Ectodermal cell (in vitro differentiated cells): ENCODE measurements around the gene GSG1L.

Experiments used
- H3K27ac ChIP-seq: 2 replicates; pipeline ENCODE4 v1.7.0; 2013; ENCODE audit warnings: mild to moderate bottlenecking, low read depth, low read length; ENCODE audit not compliant: insufficient read depth, poor library complexity, severe bottlenecking
- H3K27me3 ChIP-seq: 2 replicates; pipeline ENCODE4 v1.7.0; 2013; ENCODE audit warnings: mild to moderate bottlenecking, low read length; ENCODE audit not compliant: insufficient read depth, control insufficient read depth, poor library complexity, severe bottlenecking
- H3K36me3 ChIP-seq: one replicate; pipeline ENCODE4 v1.7.0; 2013; ENCODE audit warnings: low read length; ENCODE audit not compliant: control insufficient read depth, insufficient read depth
- H3K4me1 ChIP-seq: one replicate; pipeline ENCODE4 v1.7.0; 2013; ENCODE audit warnings: low read length; ENCODE audit not compliant: control insufficient read depth, insufficient read depth
- H3K4me3 ChIP-seq: 2 replicates; pipeline ENCODE4 v1.7.0; 2013; ENCODE audit warnings: low read depth, low read length, control low read depth; ENCODE audit not compliant: insufficient read depth
- H3K9me3 ChIP-seq: 2 replicates; pipeline ENCODE4 v1.7.0; 2013; ENCODE audit warnings: mild to moderate bottlenecking, low read length, moderate library complexity; ENCODE audit not compliant: control insufficient read depth
- WGBS, 2 experiments: methylation state at CpG; one replicate each; pipeline ENCODE4 v1.1.7; 2013; ENCODE audit warnings: missing lambda C conversion rate in 2 of 2; 5-methylcytosine and 5-hydroxymethylcytosine counted together

The GSG1L gene

DNA sequence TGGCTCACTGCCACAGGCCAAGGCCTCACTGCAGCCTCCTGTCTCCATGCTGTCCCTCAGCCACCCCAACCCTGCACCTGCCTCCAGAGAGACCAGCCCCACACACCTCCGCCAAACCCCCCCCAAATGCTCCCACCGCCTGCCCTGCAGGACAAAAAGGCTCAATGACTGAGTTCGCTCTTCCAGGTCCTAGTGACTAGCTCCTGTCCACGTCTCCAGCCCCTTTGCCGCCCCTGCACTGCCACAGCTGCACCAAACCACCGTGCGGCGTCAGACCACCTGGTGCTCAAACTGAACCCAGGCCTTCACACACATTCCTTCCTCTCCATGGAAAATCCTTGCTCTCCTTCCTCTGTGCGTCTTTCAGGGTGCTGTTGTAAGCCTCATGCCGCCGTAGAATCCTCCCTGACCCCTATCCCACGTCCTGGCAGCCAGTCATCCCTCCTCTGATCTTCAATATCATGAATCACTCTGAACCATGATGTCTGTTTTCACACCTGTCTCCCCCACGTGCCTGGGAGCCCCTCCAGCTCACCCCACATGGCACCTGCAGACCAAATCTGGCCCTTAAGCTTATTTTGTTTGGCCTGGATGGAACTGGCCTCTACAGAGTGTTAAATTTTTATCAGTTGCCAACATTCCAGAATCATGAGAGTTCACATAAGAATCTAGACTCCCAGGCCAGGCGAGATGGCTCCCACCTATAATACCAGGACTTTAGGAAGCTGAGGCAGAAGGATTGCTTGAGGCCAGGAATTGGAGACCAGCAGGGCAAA, 4.3 kb upstream of the GSG1L start:
- Histone ChIP-seq H3K4me3 (no peak overlapping the region), H3K36me3 (no peaks in the 10 kb centered on the region), H3K27ac (no peak overlapping the region), H3K9me3 (no peaks in the 10 kb centered on the region), H3K4me1 (no peaks in the 10 kb centered on the region), H3K27me3 (peaks cover 40% of the 10 kb centered on the region)
- WGBS, 2 experiments, result 83 to 86% methylated on average over 14 of the region's 14 CpGs

- no peaks in the 10 kb centered on the region for H3K4me1 ChIP-seq
- peaks cover 70% of the 10 kb centered on the region for H3K27me3 ChIP-seq
- H3K9me3 ChIP-seq, result no peaks in the 10 kb centered on the region
- no peak overlapping the region for H3K27ac ChIP-seq
- 89 to 90% methylated on average over 15 of the region's 15 CpGs for WGBS, 2 experiments
- H3K4me3 ChIP-seq, result no peak overlapping the region
- H3K36me3 ChIP-seq, result no peaks in the 10 kb centered on the region
Measured at GRCh38 chr16:28064706-28065249, 1.3 kb upstream of the GSG1L start.

- whole genome bisulfite sequencing, 2 experiments, result 60 to 67% methylated on average over 3 of the region's 3 CpGs
- Histone ChIP-seq H3K4me1 (no peaks in the 10 kb centered on the region), H3K27ac (no peak overlapping the region), H3K9me3 (no peaks in the 10 kb centered on the region), H3K36me3 (no peaks in the 10 kb centered on the region), H3K27me3 (peaks cover 76% of the 10 kb centered on the region), H3K4me3 (no peak overlapping the region)
Measured at GRCh38 chr16:28064150-28064549, 636 bp upstream of the GSG1L start.

DNA sequence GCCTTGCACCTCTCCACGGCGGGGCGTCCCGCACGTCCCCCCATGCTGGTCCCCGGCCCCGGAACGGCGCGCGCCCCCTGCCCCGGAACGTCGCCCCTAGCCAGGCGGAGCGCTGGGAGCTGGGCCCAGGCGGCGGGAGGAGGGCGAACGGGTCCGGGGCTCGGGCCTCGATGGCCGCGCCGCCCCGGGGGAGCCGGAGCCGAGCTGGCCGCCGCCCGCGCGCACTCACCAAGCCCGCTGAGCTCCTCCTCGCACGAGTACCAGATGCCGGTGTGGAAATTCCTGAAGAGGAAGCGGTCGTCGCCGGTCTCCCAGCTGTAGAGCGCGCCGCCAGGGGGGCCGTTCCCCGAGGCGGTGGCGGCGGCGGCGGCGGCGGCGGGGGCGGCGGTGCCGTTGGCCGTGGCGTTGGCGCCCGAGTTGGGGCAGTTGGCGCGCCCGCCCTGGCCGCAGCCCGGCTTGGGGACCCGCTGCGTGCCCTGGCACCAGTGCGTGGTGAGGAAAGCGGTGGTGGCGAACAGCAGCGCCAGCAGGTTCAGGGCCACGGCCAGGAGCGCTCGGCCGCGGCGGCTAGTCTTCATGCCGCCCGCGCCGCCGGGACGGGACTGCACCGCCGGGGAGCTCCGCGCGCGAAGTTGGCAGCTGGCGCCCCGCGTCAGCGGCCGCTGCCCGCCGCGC, 530 bp downstream of the GSG1L start:
- WGBS, 2 experiments, result 1% methylated on average over 99 of the region's 99 CpGs

DNA sequence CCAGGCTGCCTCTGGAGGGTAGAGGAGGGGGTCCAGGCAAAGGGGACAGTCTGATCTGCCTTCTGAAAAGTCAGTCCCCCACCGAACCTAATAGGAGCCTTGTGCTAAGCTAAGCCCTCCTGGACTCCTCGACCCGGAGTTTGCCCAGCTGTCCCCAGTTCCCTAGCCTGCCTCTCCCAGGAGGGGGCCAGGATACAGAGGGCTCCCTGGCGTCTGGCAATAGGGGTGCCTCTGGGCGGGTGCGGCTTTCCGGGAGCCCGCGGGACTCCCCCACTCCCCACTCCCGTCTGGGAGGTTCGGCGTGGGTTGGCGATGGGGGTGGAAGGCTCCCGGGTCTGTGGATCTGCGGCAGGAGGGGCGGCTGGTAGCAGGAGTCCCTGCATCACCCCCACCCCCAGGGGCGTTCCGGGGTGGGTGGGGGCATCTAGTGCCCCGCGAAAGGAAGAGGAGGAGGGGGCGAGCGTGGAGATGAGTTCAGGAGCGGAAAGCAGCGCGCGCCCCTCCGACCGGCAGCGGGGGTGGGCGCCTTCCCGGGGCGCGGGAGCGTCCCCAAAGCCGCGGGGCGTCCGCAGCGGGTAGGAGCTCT, 1.2 kb downstream of the GSG1L start:
- Histone ChIP-seq H3K27me3 (peaks cover 81% of the 10 kb centered on the region), H3K9me3 (no peaks in the 10 kb centered on the region), H3K36me3 (no peaks in the 10 kb centered on the region), H3K27ac (no peak overlapping the region), H3K4me3 (peak overlapping the region; percentile 16), H3K4me1 (no peaks in the 10 kb centered on the region)
- WGBS, 2 experiments, result 19 to 20% methylated on average over 39 of the region's 39 CpGs

More for the DNA sequence above, 530 bp downstream of the GSG1L start:
- peaks cover 81% of the 10 kb centered on the region for H3K27me3 ChIP-seq
- H3K36me3 ChIP-seq, result no peaks in the 10 kb centered on the region
- peak overlapping the region; percentile 16 for H3K4me3 ChIP-seq
- H3K9me3 ChIP-seq, result no peaks in the 10 kb centered on the region
- no peaks in the 10 kb centered on the region for H3K4me1 ChIP-seq
- H3K27ac ChIP-seq, result no peak overlapping the region

DNA sequence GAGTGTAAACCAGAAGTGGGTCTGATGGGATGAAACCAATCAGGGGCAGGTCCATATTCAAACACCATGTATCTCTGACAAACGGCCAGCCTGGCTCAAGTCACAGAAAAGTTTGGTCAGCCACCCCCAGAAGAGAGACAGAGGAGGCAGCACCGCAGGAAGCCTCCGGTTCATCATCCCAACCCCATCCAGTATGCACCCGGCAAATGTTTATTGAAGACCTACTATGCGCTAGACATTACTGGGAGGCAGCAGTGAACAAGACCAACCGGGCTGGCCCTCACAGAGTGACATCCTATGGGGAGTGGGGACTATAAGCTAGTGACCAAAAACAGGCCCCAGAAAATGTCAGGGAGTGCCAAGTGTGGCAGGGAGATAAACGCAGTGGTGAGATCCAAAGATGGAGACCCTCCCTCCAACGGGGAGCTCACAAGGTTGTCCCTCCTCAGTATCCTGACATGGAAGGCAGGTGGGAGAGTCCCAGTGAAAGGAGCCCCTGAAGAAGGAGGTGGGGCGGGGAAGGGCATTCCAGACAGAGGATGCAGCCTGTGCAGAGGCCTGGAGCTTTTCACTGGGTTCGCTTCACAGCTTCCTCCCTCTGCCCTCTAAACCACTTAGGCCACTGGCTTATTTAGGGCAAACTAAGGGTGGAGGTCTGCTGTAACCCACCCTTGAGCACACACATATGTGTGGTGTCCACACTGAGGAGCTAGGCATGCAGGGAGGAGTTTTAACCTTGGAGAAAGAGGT, 2.0 kb downstream of the GSG1L start:
- Histone ChIP-seq H3K36me3 (no peaks in the 10 kb centered on the region), H3K27ac (no peak overlapping the region), H3K27me3 (peaks cover 76% of the 10 kb centered on the region), H3K4me3 (no peak overlapping the region), H3K4me1 (no peaks in the 10 kb centered on the region), H3K9me3 (no peaks in the 10 kb centered on the region)
- WGBS, 2 experiments, result 84 to 85% methylated on average over 10 of the region's 10 CpGs

- WGBS, 2 experiments, result 70% methylated on average over 12 of the region's 12 CpGs
- peaks cover 62% of the 10 kb centered on the region for H3K27me3 ChIP-seq
Measured at GRCh38 chr16:28059841-28060575, 3.5 kb downstream of the GSG1L start.

DNA sequence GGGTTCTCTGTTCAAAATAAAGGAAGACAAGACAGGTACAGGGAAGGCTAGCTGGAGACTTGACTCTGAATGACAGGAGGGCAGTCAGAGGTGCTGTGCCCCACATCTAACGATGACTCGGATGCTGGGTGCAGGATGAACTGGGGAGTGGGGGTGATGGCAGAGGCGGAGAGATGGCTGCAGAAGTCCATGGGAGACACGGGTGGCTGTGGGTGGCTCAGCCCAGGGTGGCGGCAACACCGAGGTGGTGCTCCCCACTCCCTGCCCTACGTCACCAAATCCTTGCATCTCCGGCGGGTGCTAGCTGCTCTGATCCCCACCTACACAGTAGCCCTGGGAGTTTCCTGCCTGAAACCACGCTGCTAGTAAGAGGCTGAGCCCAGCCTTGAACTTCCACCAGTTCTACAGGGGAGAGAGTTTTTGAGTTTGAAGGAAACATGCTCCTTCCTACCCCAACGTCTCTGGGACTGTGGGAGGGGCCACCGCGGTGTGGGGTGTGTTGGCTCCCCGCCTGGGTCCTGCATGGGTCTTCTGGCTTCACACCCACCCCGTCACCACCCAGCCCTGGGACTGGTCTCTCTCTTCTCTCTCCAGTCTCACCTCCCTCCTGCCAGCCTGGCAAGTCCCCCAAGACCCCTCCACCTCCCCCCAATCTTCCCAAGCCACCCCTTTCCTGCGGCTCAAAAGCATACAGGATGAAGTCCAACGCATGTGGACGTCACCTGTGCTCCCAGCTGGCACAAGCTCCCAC, 4.5 kb downstream of the GSG1L start:
- 83 to 87% methylated on average over 18 of the region's 18 CpGs for WGBS, 2 experiments
- Histone ChIP-seq H3K36me3 (no peaks in the 10 kb centered on the region), H3K27ac (no peak overlapping the region), H3K4me1 (no peaks in the 10 kb centered on the region), H3K4me3 (no peak overlapping the region), H3K27me3 (peaks cover 52% of the 10 kb centered on the region), H3K9me3 (no peaks in the 10 kb centered on the region)

More at GRCh38 chr16:28059841-28060575, 3.5 kb downstream of the GSG1L start:
- Histone ChIP-seq H3K4me3 (no peak overlapping the region), H3K27ac (no peak overlapping the region), H3K36me3 (no peaks in the 10 kb centered on the region), H3K9me3 (no peaks in the 10 kb centered on the region), H3K4me1 (no peaks in the 10 kb centered on the region)

DNA sequence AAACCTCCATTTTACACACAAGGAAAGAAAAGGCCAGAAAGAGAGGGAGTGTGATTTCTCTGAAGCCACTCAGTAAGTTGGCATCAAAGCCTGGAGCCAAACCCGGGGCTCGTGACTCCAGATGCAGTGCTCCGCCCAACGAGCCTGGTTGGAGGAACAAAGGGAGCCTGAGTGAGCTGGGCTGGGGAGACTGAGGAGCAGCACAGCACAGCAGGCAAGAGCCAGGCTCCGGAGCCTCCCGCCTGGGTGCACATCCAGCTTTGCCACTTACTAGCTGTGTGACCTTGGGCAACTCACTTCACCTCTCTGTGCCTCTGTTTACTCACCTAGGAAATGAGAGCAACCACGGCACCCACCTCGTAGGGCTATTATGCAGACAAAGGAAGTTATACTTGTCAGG, 5.6 kb downstream of the GSG1L start:
- Histone ChIP-seq H3K27ac (no peak overlapping the region), H3K36me3 (no peaks in the 10 kb centered on the region), H3K4me1 (no peaks in the 10 kb centered on the region), H3K9me3 (no peaks in the 10 kb centered on the region), H3K27me3 (peaks cover 42% of the 10 kb centered on the region), H3K4me3 (no peak overlapping the region)
- WGBS, 2 experiments, result 87 to 88% methylated on average over 8 of the region's 8 CpGs
